NOMO-1 treated with dmso at 0.1 percent for 144 hours (cell line): ENCODE measurements around the gene H2BW1.
"Not testable (repeated sequence)": the region's sequence is repeated elsewhere in the genome, so short reads cannot be mapped to it uniquely, and the experiment has no call there.

Experiments
- DNase-seq: peaks from one replicate; lab custom pipeline; 2025; ENCODE audit not compliant: unreplicated experiment; lab: John Stamatoyannopoulos, UW

Gene H2BW1

GRCh38 chrX:104013606-104014005 is at the start of gene H2BW1:
Gene H2BW1, minus strand, starts transcription at chrX:104013708. Its CDS starts 132 bp downstream, at chrX:104013576.
- DNase-seq, result no peak

GRCh38 chrX:104062636-104063035 is 49.1 kb upstream of the H2BW1 start:
- DNase-seq, result not testable (repeated sequence)

- not testable (repeated sequence) for DNase-seq
Measured at GRCh38 chrX:104054956-104055355, 41.4 kb upstream of the H2BW1 start.

GRCh38 chrX:104047171-104047570 is 33.7 kb upstream of the H2BW1 start:
- DNase-seq, result no peak

GRCh38 chrX:104045642-104046041 is 32.1 kb upstream of the H2BW1 start:
- DNase-seq, result no peak

GRCh38 chrX:104041003-104041402 is 27.5 kb upstream of the H2BW1 start:
- no peak for DNase-seq

- DNase-seq, result no peak
Measured at GRCh38 chrX:104039689-104040505, 26.4 kb upstream of the H2BW1 start, which contains the start of gene H2BW2. Gene H2BW2, plus strand, starts transcription at chrX:104039956. Its CDS starts 39 bp downstream, at chrX:104039995.

- DNase-seq, result no peak
Measured at GRCh38 chrX:104018126-104018525, 4.6 kb upstream of the H2BW1 start.

GRCh38 chrX:104015576-104015975 is 2.1 kb upstream of the H2BW1 start:
- not testable (repeated sequence) for DNase-seq

GRCh38 chrX:104013158-104013557 is 350 bp downstream of the H2BW1 start:
- no peak for DNase-seq

- no peak for DNase-seq
Measured at GRCh38 chrX:104008831-104009230, 4.7 kb downstream of the H2BW1 start.

GRCh38 chrX:103999234-103999633 is 14.3 kb downstream of the H2BW1 start:
- no peak for DNase-seq

- DNase-seq, result not testable (repeated sequence)
Measured at GRCh38 chrX:103983508-103983907, 30.0 kb downstream of the H2BW1 start.

- not testable (repeated sequence) for DNase-seq
Measured at GRCh38 chrX:103962411-103963278, 50.9 kb downstream of the H2BW1 start, which contains the start of gene TMSB15B. Gene TMSB15B, plus strand, starts transcription at chrX:103962627.
